H1 (cell line): ENCODE measurements around the gene CEBPA. TPM values are rescaled to one million over a fixed set of nuclear protein-coding genes. Genes with fewer than 3 reads are reported as not detected.
A peak's percentile ranks its signal among the peaks of the same experiment; 100 is the strongest.

Source experiments
- CTCF ChIA-PET: fragments of 300-600 bp; sonication (Branson Sonifier 250); formaldehyde crosslinking; loops from one replicate; lab custom pipeline; 2021; ENCODE audit not compliant: partially characterized antibody; lab: Charles Lee
- POLR2A ChIA-PET: fragments of 300-600 bp; sonication (Branson Sonifier 250); formaldehyde crosslinking; loops from one replicate; lab custom pipeline; 2021; ENCODE audit warnings: inconsistent platforms; ENCODE audit not compliant: partially characterized antibody; lab: Charles Lee
- DNase-seq, 2 experiments: peaks; one replicate each; pipeline versions ENCODE4 v3.0.0 to v3.0.0-alpha.2; 2010 to 2022; ENCODE audit warnings: low spot score in 2 of 2, low read depth in 1 of 2, mixed read lengths in 1 of 2
- FAIRE-seq: peaks from 2 replicates; lab custom pipeline; 2011; peaks lifted over from hg19 to GRCh38; lab: Jason Lieb, UNC
- H2AFZ ChIP-seq: 2 replicates; pipeline ENCODE4 v1.8.1; 2012; ENCODE audit warnings: low read length, inconsistent platforms
- H2AK5ac ChIP-seq: 2 replicates; pipeline ENCODE4 v1.6.1; 2013; ENCODE audit warnings: low read depth, low read length
- H2BK120ac ChIP-seq: replicated peaks from 2 replicates; pipeline ENCODE3; 2013; ENCODE audit warnings: low read depth, low read length, inconsistent platforms
- H2BK12ac ChIP-seq: 2 replicates; pipeline ENCODE4 v1.6.1; 2013; ENCODE audit warnings: low read depth, low read length
- H2BK15ac ChIP-seq: 2 replicates; pipeline ENCODE4 v1.6.1; 2013; ENCODE audit warnings: low read length
- H2BK20ac ChIP-seq: 2 replicates; pipeline ENCODE4 v1.6.1; 2013; ENCODE audit warnings: low read length
- H2BK5ac ChIP-seq: 2 replicates; pipeline ENCODE4 v1.6.1; 2013; ENCODE audit warnings: low read depth, low read length
- H3K14ac ChIP-seq: 2 replicates; pipeline ENCODE4 v1.6.1; 2013; ENCODE audit warnings: inconsistent platforms; ENCODE audit not compliant: insufficient read length
- H3K18ac ChIP-seq: 2 replicates; pipeline ENCODE4 v1.6.1; 2013; ENCODE audit warnings: low read length; ENCODE audit errors: extremely low read depth
- H3K23ac ChIP-seq: 2 replicates; pipeline ENCODE4 v1.6.1; 2013; ENCODE audit warnings: inconsistent platforms; ENCODE audit not compliant: insufficient read length
- H3K23me2 ChIP-seq: 2 replicates; pipeline ENCODE4 v1.6.1; 2013; ENCODE audit warnings: low read depth, low read length
- H3K27ac ChIP-seq: 2 replicates; pipeline ENCODE4 v1.6.1; 2011; ENCODE audit warnings: low read depth, low read length, inconsistent platforms
- H3K27me3 ChIP-seq, 4 experiments: replicated peaks in 1 of 4; 1 replicate in 1 of 4; 2 replicates in 3 of 4; pipeline versions ENCODE4 v1.6.1 to v1.8.1; 2011 to 2013; ENCODE audit warnings: low read length in 3 of 4, mild to moderate bottlenecking in 3 of 4, inconsistent platforms in 2 of 4, mixed read lengths in 2 of 4, moderate library complexity in 1 of 4; ENCODE audit not compliant: control insufficient read depth in 3 of 4, insufficient read depth in 3 of 4; ENCODE audit errors: extremely low read depth in 1 of 4
- H3K36me3 ChIP-seq, 4 experiments: 2 replicates each; pipeline versions ENCODE4 v1.6.1 to v1.8.1; 2011 to 2013; ENCODE audit warnings: mild to moderate bottlenecking in 4 of 4, low read length in 3 of 4, moderate library complexity in 2 of 4, control low read depth in 1 of 4, inconsistent platforms in 1 of 4; ENCODE audit not compliant: insufficient read depth in 4 of 4, control insufficient read depth in 2 of 4
- H3K4ac ChIP-seq: replicated peaks from 2 replicates; pipeline ENCODE3; 2013; ENCODE audit warnings: low read length, low read depth, mixed read lengths, inconsistent platforms; ENCODE audit not compliant: insufficient read length
- H3K4me1 ChIP-seq, 4 experiments: replicated peaks in 1 of 4; 1 replicate in 1 of 4; 2 replicates in 3 of 4; pipeline versions ENCODE4 v1.6.1 to v1.8.1; 2011 to 2013; ENCODE audit warnings: low read length in 3 of 4, inconsistent platforms in 2 of 4, mixed read lengths in 1 of 4; ENCODE audit not compliant: insufficient read depth in 4 of 4, control insufficient read depth in 3 of 4
- H3K4me2 ChIP-seq, 2 experiments: 2 replicates each; pipeline versions ENCODE4 v1.6.1 to v1.8.1; 2011 to 2013; ENCODE audit warnings: low read depth in 2 of 2, low read length in 2 of 2, control low read depth in 1 of 2, inconsistent platforms in 1 of 2, mild to moderate bottlenecking in 1 of 2; ENCODE audit not compliant: insufficient read depth in 1 of 2
- H3K4me3 ChIP-seq, 4 experiments: fragments of 200-600, 300-600 bp in 1 of 4; sonication (generic), shearing (Covaris generic), sonication (Bioruptor Twin) in 1 of 4; 2 replicates each; pipeline versions ENCODE4 v1.5.1 to v1.8.1; 2011 to 2016; ENCODE audit warnings: low read length in 4 of 4, low read depth in 3 of 4, control low read depth in 2 of 4, inconsistent platforms in 2 of 4, mild to moderate bottlenecking in 2 of 4, mixed read lengths in 1 of 4, moderate library complexity in 1 of 4; ENCODE audit not compliant: insufficient read depth in 2 of 4; ENCODE audit errors: extremely low read depth in 1 of 4
- H3K56ac ChIP-seq: replicated peaks from 2 replicates; pipeline ENCODE3; 2013; ENCODE audit warnings: low read depth, mild to moderate bottlenecking, mixed read lengths, low read length, inconsistent platforms; ENCODE audit not compliant: insufficient read length
- H3K79me1 ChIP-seq: 2 replicates; pipeline ENCODE4 v1.6.1; 2013; ENCODE audit warnings: low read depth, low read length, control low read depth
- H3K79me2 ChIP-seq, 2 experiments: 2 replicates each; pipeline versions ENCODE4 v1.6.1 to v1.8.1; 2012 to 2013; ENCODE audit warnings: low read length in 2 of 2, mild to moderate bottlenecking in 2 of 2, inconsistent platforms in 1 of 2; ENCODE audit not compliant: insufficient read depth in 2 of 2, control insufficient read depth in 1 of 2
- H3K9ac ChIP-seq, 4 experiments: replicated peaks in 1 of 4; 1 replicate in 1 of 4; 2 replicates in 3 of 4; pipeline versions ENCODE4 v1.6.1 to v1.8.1; 2011 to 2013; ENCODE audit warnings: low read depth in 3 of 4, low read length in 3 of 4, control low read depth in 2 of 4, mild to moderate bottlenecking in 2 of 4, moderate library complexity in 2 of 4, inconsistent platforms in 1 of 4; ENCODE audit errors: extremely low read depth in 1 of 4
- H3K9me3 ChIP-seq, 2 experiments: 2 replicates each; pipeline versions ENCODE4 v1.6.1 to v1.8.1; 2012 to 2013; ENCODE audit warnings: mild to moderate bottlenecking in 2 of 2, moderate library complexity in 2 of 2, control low read depth in 1 of 2, inconsistent platforms in 1 of 2, low read depth in 1 of 2, low read length in 1 of 2, mixed read lengths in 1 of 2; ENCODE audit not compliant: insufficient read depth in 2 of 2
- H4K20me1 ChIP-seq, 2 experiments: replicated peaks in 1 of 2; 2 replicates each; pipeline versions ENCODE3 to v1.8.1; 2011 to 2013; ENCODE audit warnings: inconsistent platforms in 2 of 2, low read length in 2 of 2, mild to moderate bottlenecking in 1 of 2; ENCODE audit not compliant: insufficient read depth in 2 of 2, control insufficient read depth in 1 of 2
- H4K5ac ChIP-seq: 2 replicates; pipeline ENCODE4 v1.6.1; 2013; ENCODE audit warnings: low read length, low read depth, mixed read lengths, inconsistent platforms; ENCODE audit not compliant: insufficient read length
- H4K8ac ChIP-seq: 2 replicates; pipeline ENCODE4 v1.8.0; 2013; ENCODE audit warnings: mild to moderate bottlenecking, moderate library complexity, low read length, inconsistent platforms; ENCODE audit not compliant: insufficient read depth; ENCODE audit errors: extremely low read depth
- H4K91ac ChIP-seq: replicated peaks from 2 replicates; pipeline ENCODE3; 2013; ENCODE audit warnings: low read length, mixed read lengths, inconsistent platforms; ENCODE audit not compliant: insufficient read length
- CREB1 ChIP-seq: IDR thresholded peaks from 2 replicates; pipeline ENCODE4 v1.6.1; 2012; ENCODE audit warnings: inconsistent platforms
- CTBP2 ChIP-seq: IDR thresholded peaks from 2 replicates; pipeline ENCODE4 v1.7.0; 2011; ENCODE audit warnings: borderline replicate concordance, mild to moderate bottlenecking, moderate library complexity, mixed read lengths, low read length; ENCODE audit not compliant: insufficient read depth, insufficient read length
- KDM4A ChIP-seq: IDR thresholded peaks from one replicate; pipeline ENCODE4 v1.7.1; 2012; ENCODE audit warnings: low read depth, mild to moderate bottlenecking, moderate library complexity, low read length, inconsistent platforms; ENCODE audit not compliant: severe bottlenecking
- MAX ChIP-seq: IDR thresholded peaks from 2 replicates; pipeline ENCODE4 v1.6.1; 2012; ENCODE audit warnings: inconsistent platforms
- POU5F1 ChIP-seq: IDR thresholded peaks from 2 replicates; pipeline ENCODE4 v1.6.1; 2011; ENCODE audit warnings: low read depth, mild to moderate bottlenecking, low read length, moderate library complexity
- SAP30 ChIP-seq: fragments of 300-600 bp; sonication (generic); IDR thresholded peaks from 2 replicates; pipeline ENCODE4 v1.7.1; 2012; ENCODE audit warnings: low read length, moderate library complexity, mild to moderate bottlenecking, inconsistent platforms; ENCODE audit not compliant: insufficient read depth, insufficient replicate concordance
- SIX5 ChIP-seq: IDR thresholded peaks from 2 replicates; pipeline ENCODE4 v1.6.1; 2011; ENCODE audit warnings: mild to moderate bottlenecking, low read depth, low read length
- SP2 ChIP-seq: IDR thresholded peaks from 2 replicates; pipeline ENCODE4 v1.6.1; 2012; ENCODE audit warnings: mild to moderate bottlenecking, low read length, inconsistent platforms
- TAF7 ChIP-seq: optimal IDR thresholded peaks from 2 replicates; pipeline ENCODE3; 2011; ENCODE audit warnings: low read depth, mild to moderate bottlenecking, inconsistent platforms, low read length, moderate library complexity, borderline replicate concordance
- USF2 ChIP-seq: IDR thresholded peaks from 2 replicates; pipeline ENCODE4 v1.6.1; 2011; ENCODE audit warnings: low read length, improper control_type of control experiment
- ZNF274 ChIP-seq: IDR thresholded peaks from 2 replicates; pipeline ENCODE4 v1.7.0; 2012; ENCODE audit warnings: low read length, borderline replicate concordance; ENCODE audit errors: extremely low read depth
- WGBS, 2 experiments: shearing (Covaris generic) in 1 of 2; methylation state at CpG; one replicate each; pipeline versions ENCODE4 v1.1.6 to v1.1.7; 2013 to 2015; ENCODE audit warnings: low lambda C conversion rate in 2 of 2, mixed read lengths in 2 of 2, inconsistent platforms in 1 of 2, low coverage in 1 of 2, missing lambda C conversion rate in 1 of 2; ENCODE audit not compliant: insufficient replicate concordance in 2 of 2, insufficient coverage in 1 of 2, insufficient read length in 1 of 2; ENCODE audit errors: extremely low coverage in 1 of 2, missing lambda C conversion rate in 1 of 2; 5-methylcytosine and 5-hydroxymethylcytosine counted together
- polyA plus RNA-seq, 7 experiments: library from polyadenylated mRNA; depleted of rRNA in 3 of 7; stranded (reverse) in 5 of 7; unstranded in 2 of 7; fragments of >200 nt in 5 of 7; fragments of 200-250 nt in 2 of 7; gene quantifications; 1 replicate in 5 of 7; 2 replicates in 1 of 7; 4 replicates in 1 of 7; pipeline versions ENCODE4 v1.2.1 to v1.2.3, GENCODE V29; 2011 to 2013; ENCODE audit warnings: missing spikeins in 2 of 7, mixed read lengths in 2 of 7
- total RNA-seq: library from RNA; stranded (reverse); fragmentation: NEBNext Ultra II Directional; extraction: Animal tissue kit (Norgen Biotek cat#: 25700); gene quantifications from 2 replicates; pipeline ENCODE4 v1.2.1, GENCODE V29; 2021

The CEBPA gene
- total and polyA plus RNA-seq, 2 of the 8 experiments (the other 6 are each of a cell fraction or from before 2014, with no cell fraction given), result 2.0 to 2.7 TPM

GRCh38 chr19:33273065-33273736 is 29.1 kb downstream of the CEBPA start:
- FAIRE-seq (no peak), DNase-seq (no peak)
- no peaks in the 10 kb centered on the region for H3K9me3 ChIP-seq
- H2AFZ ChIP-seq, result no peak overlapping the region
- H2BK5ac ChIP-seq, result peak overlapping the region; percentile 71; the same call in 1 of the 2 replicates
- H4K91ac ChIP-seq, result peak overlapping the region; percentile 46
- no peak overlapping the region for H3K9ac ChIP-seq
- peaks cover 0 to 24% (median 10%) of the 10 kb centered on the region in 4 experiments; a peak in 6 of 7 replicates for H3K4me1 ChIP-seq
- CTCF ChIA-PET, result interaction anchor here (0.8 to 2.6 kb wide), 2 partner anchors 18 to 27 kb away, joined by 3 to 11 read pairs; no protein-coding TSS in a partner anchor
- no peaks in the 10 kb centered on the region for H3K23me2 ChIP-seq
- H3K27ac ChIP-seq, result no peak overlapping the region
- 87% methylated on average over 25 of the region's 26 CpGs; no CpG with 5 or more reads in 1 of the 2 experiments for WGBS, 2 experiments
- H2BK15ac ChIP-seq, result no peak overlapping the region
- H3K79me1 ChIP-seq, result no peaks in the 10 kb centered on the region
- no peak overlapping the region for H3K4me3 ChIP-seq
- H3K4ac ChIP-seq, result no peak overlapping the region
- no peak overlapping the region for H3K56ac ChIP-seq
- no peak overlapping the region for H2AK5ac ChIP-seq
- no peak overlapping the region for H3K23ac ChIP-seq
- no peaks in the 10 kb centered on the region for H3K79me2 ChIP-seq
- H3K18ac ChIP-seq, result peak overlapping the region; percentile 71
- H2BK12ac ChIP-seq, result 0 out of 2 replicates have a peak overlapping the region, but pooled peaks have one; percentile 9
- POLR2A ChIA-PET, result no interaction called here
- no peak overlapping the region for H3K4me2 ChIP-seq
- no peaks in the 10 kb centered on the region for H3K36me3 ChIP-seq
- H4K5ac ChIP-seq, result no peak overlapping the region
- no peaks in the 10 kb centered on the region for H3K27me3 ChIP-seq
- H4K8ac ChIP-seq, result peak overlapping the region; percentile 57; the same call in 1 of the 2 replicates
- 0 out of 2 replicates have a peak overlapping the region, but pooled peaks have one; percentile 9 for H2BK20ac ChIP-seq
- H3K14ac ChIP-seq, result no peak overlapping the region
- H2BK120ac ChIP-seq, result no peak overlapping the region
- H4K20me1 ChIP-seq, result no peaks in the 10 kb centered on the region
- no peak for TF ChIP-seq SIX5
- no peak for TF ChIP-seq CREB1
- TF ChIP-seq SAP30, result no peak
- no peak for TF ChIP-seq ZNF274
- TF ChIP-seq CTBP2, result no peak
- TF ChIP-seq MAX, result no peak
- TF ChIP-seq USF2, result no peak
- TF ChIP-seq TAF7, result no peak
- TF ChIP-seq POU5F1, result no peak
- no peak for TF ChIP-seq KDM4A
- TF ChIP-seq SP2, result no peak
